ENCODE data around the gene DGKZ. TPM values are rescaled to one million over a fixed set of nuclear protein-coding genes. Genes with fewer than 3 reads are reported as not detected.

Gene DGKZ
- total RNA-seq, 1 experiment from 2014 or later = 59.3 TPM

DNA sequence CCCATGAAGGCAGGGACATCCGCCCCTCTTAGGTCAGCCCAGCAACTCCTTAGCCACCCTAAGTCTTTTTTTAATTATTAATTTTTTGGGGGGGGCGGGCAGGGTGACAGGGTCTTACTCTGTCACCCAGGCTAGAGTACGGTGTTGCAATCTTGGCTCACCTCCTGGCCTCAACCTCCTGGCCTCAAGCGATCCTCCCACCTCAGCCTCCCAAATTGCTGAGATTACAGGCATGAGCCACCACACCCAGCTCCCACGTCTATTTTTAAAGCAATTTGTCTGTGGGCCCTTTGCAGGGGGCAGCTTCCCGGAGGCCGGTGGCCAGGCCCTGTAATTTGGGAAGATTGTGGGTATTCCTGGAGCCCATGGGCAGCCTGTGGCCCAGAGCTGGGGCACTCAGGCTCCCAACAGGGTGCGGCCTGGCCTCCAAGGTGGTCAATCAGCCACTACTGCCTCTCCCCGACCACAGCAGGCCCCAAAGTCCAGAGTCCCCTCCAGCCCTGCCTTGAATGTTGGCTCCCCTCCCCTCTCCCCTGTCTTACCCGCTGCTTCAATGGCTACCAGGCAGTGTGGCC is 42.6 kb upstream of the DGKZ start:
- TF ChIP-seq, protein P1, sequence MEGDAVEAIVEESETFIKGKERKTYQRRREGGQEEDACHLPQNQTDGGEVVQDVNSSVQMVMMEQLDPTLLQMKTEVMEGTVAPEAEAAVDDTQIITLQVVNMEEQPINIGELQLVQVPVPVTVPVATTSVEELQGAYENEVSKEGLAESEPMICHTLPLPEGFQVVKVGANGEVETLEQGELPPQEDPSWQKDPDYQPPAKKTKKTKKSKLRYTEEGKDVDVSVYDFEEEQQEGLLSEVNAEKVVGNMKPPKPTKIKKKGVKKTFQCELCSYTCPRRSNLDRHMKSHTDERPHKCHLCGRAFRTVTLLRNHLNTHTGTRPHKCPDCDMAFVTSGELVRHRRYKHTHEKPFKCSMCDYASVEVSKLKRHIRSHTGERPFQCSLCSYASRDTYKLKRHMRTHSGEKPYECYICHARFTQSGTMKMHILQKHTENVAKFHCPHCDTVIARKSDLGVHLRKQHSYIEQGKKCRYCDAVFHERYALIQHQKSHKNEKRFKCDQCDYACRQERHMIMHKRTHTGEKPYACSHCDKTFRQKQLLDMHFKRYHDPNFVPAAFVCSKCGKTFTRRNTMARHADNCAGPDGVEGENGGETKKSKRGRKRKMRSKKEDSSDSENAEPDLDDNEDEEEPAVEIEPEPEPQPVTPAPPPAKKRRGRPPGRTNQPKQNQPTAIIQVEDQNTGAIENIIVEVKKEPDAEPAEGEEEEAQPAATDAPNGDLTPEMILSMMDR (IDR thresholded peaks at IDR 0.05; ENCODE audit: insufficient read depth in 1 of 2, low read depth in 1 of 2, low read length in 1 of 2, severe bottlenecking in 1 of 2, unreplicated experiment in 1 of 2) = no peak
- Mint-ChIP-seq H3K27me3 (ENCODE audit: insufficient read depth, unreplicated experiment) (no peaks in the 10 kb centered on the region), H3K4me3 (ENCODE audit: unreplicated experiment) (no peak overlapping the region), H3K4me1 (ENCODE audit: low read depth, unreplicated experiment) (peaks cover 29% of the 10 kb centered on the region), H3K36me3 (ENCODE audit: insufficient read depth, unreplicated experiment) (peaks cover 24% of the 10 kb centered on the region), H3K27ac (ENCODE audit: unreplicated experiment) (no peak overlapping the region), H3K9me3 (ENCODE audit: unreplicated experiment) (no peaks in the 10 kb centered on the region)
- no TSS peak for BruUV-seq (replicated peaks)
- ChIA-PET POLR2A (no interaction called here), CTCF (no interaction called here)
- no peak overlapping the region for H3K4me3 ChIP-seq (ENCODE audit: low read depth, low read length)
- no peaks in the 10 kb centered on the region for H3K9me3 ChIP-seq
- intact Hi-C loops (cut with micrococcal nuclease; ENCODE audit: unreplicated experiment) = no loop called here
- H3K27me3 ChIP-seq (replicated peaks; ENCODE audit: control insufficient read depth, insufficient read depth, low read length) = no peaks in the 10 kb centered on the region
- no peaks in the 10 kb centered on the region; the same call in 1 of the 2 replicates for H3K36me3 ChIP-seq (ENCODE audit: control insufficient read depth, insufficient read depth, low read length)
- peaks cover 14% of the 10 kb centered on the region for H3K4me1 ChIP-seq
- no peak for DNase-seq

DNA sequence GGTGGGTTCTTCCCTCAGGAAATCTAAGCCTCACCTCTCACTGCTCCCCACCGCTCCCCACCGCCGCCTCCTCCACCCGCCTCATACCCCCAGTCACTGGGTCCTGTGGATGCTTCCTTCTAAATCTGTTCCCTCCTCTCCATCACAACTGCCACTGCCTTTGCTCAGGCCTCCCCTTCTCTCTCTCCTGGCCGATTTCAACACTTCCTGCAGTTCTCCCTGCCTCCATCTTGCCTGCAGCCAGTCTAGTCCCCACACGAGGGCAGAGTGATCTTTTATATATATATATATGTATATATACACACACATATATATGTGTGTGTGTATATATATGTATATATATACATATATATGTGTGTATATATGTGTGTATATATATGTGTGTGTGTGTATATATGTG is 42.0 kb upstream of the DGKZ start:
- Histone ChIP-seq H3K4me1 (peaks cover 16% of the 10 kb centered on the region), H3K36me3 (ENCODE audit: control insufficient read depth, insufficient read depth, low read length) (no peaks in the 10 kb centered on the region), H3K27me3 (replicated peaks; ENCODE audit: control insufficient read depth, insufficient read depth, low read length) (no peaks in the 10 kb centered on the region), H3K9me3 (no peaks in the 10 kb centered on the region), H3K4me3 (ENCODE audit: low read depth, low read length) (no peak overlapping the region)
- Mint-ChIP-seq H3K36me3 (ENCODE audit: insufficient read depth, unreplicated experiment) (peaks cover 27% of the 10 kb centered on the region), H3K9me3 (ENCODE audit: unreplicated experiment) (no peaks in the 10 kb centered on the region), H3K27me3 (ENCODE audit: insufficient read depth, unreplicated experiment) (no peaks in the 10 kb centered on the region), H3K4me1 (ENCODE audit: low read depth, unreplicated experiment) (peaks cover 27% of the 10 kb centered on the region), H3K4me3 (ENCODE audit: unreplicated experiment) (no peak overlapping the region), H3K27ac (ENCODE audit: unreplicated experiment) (peak overlapping the region; percentile 33)
- BruUV-seq (replicated peaks) = no TSS peak
- no peak for DNase-seq
- intact Hi-C loops (cut with micrococcal nuclease; ENCODE audit: unreplicated experiment) = no loop called here
- ChIA-PET POLR2A (interaction anchor here (0.7 kb wide), 1 partner anchor 62 kb away, joined by 5 read pairs; no protein-coding TSS in a partner anchor), CTCF (no interaction called here)
- TF ChIP-seq, protein P1 (IDR thresholded peaks at IDR 0.05; ENCODE audit: insufficient read depth in 1 of 2, low read depth in 1 of 2, low read length in 1 of 2, severe bottlenecking in 1 of 2, unreplicated experiment in 1 of 2) = no peak

DNA sequence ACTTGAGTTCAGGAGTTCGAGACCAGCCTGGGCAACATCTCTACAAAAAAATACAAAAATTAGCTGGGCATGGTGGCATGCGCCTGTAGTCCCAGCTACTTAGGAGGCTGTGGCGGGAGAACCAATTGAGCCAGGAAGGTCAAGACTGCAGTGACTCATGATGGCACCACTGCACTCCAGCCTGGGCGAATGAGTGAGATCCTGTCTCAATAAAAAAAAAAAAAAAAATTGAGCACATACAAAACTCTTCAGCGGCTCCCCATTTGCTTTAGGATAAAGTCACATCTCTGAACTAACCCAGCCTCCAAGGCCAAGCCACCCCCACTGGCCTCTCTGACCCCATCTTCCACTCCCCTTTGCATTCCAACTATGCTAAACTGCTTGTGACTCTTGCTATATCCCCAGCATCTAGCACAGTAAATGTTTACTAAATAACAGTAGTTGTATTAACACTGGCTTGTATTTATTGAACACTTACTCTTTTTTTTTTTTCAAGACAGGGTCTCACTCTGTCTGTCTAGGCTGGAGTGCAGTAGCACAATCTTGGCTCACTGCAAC is 40.9 kb upstream of the DGKZ start:
- Mint-ChIP-seq H3K4me3 (ENCODE audit: unreplicated experiment) (no peak overlapping the region), H3K4me1 (ENCODE audit: low read depth, unreplicated experiment) (peaks cover 27% of the 10 kb centered on the region), H3K9me3 (ENCODE audit: unreplicated experiment) (no peaks in the 10 kb centered on the region), H3K36me3 (ENCODE audit: insufficient read depth, unreplicated experiment) (peaks cover 27% of the 10 kb centered on the region), H3K27ac (ENCODE audit: unreplicated experiment) (peak overlapping the region; percentile 20), H3K27me3 (ENCODE audit: insufficient read depth, unreplicated experiment) (no peaks in the 10 kb centered on the region)
- CTCF ChIA-PET = interaction anchor here (0.7 to 1.2 kb wide), 4 partner anchors 8 to 126 kb away, joined by 3 to 5 read pairs (median 3); no protein-coding TSS in a partner anchor
- BruUV-seq (replicated peaks) = no TSS peak
- no peak for DNase-seq
- TF ChIP-seq, protein P1 (IDR thresholded peaks at IDR 0.05; ENCODE audit: insufficient read depth in 1 of 2, low read depth in 1 of 2, low read length in 1 of 2, severe bottlenecking in 1 of 2, unreplicated experiment in 1 of 2) = no peak
- Histone ChIP-seq H3K4me3 (ENCODE audit: low read depth, low read length) (no peak overlapping the region), H3K27me3 (replicated peaks; ENCODE audit: control insufficient read depth, insufficient read depth, low read length) (no peaks in the 10 kb centered on the region), H3K4me1 (peaks cover 16% of the 10 kb centered on the region), H3K9me3 (no peaks in the 10 kb centered on the region), H3K36me3 (ENCODE audit: control insufficient read depth, insufficient read depth, low read length) (no peaks in the 10 kb centered on the region)
- intact Hi-C loops (cut with micrococcal nuclease; ENCODE audit: unreplicated experiment) = no loop called here
- POLR2A ChIA-PET = interaction anchor here (0.7 to 2.1 kb wide), 2 partner anchors 63 kb away, joined by 5 to 6 read pairs; no protein-coding TSS in a partner anchor
